SK-N-SH (cell line): Measurements from ENCODE around the gene SMAD7. TPM values are rescaled to one million over a fixed set of nuclear protein-coding genes. Genes with fewer than 3 reads are reported as not detected.

Experiments
- CTCF ChIA-PET: fragments of 300-600, 350-600 bp; formaldehyde crosslinking; extraction: SDS; loops from one replicate; lab custom pipeline; 2021; lab: Yijun Ruan, JAX
- POLR2A ChIA-PET: fragments of 350-600 bp; sonication (Branson Sonifier 250); formaldehyde crosslinking; extraction: SDS; loops from one replicate; lab custom pipeline; 2020; ENCODE audit warnings: antibody characterized with exemption, inconsistent platforms; lab: Yijun Ruan, JAX
- DNase-seq: peaks from one replicate; pipeline ENCODE4 v3.0.0; 2012
- H2AFZ ChIP-seq: fragments of 200-600 bp; sonication (generic); 2 replicates; pipeline ENCODE4 v1.8.1; 2016; ENCODE audit warnings: antibody characterized with exemption, mild to moderate bottlenecking, low read depth
- H3F3A ChIP-seq: fragments of 200-600 bp; sonication (generic); replicated peaks from 2 replicates; pipeline ENCODE3; 2016; ENCODE audit warnings: antibody characterized with exemption, mild to moderate bottlenecking; ENCODE audit not compliant: insufficient read depth
- H3K27ac ChIP-seq, 2 experiments: fragments of 200-500 bp in 1 of 2; fragments of 200-600 bp in 1 of 2; sonication (Bioruptor generic) in 1 of 2; sonication (generic), shearing (Covaris generic) in 1 of 2; 2 replicates each; pipeline versions ENCODE4 v1.5.1 to v1.6.1; 2014 to 2016; ENCODE audit warnings: low read depth in 2 of 2, inconsistent platforms in 1 of 2, low read length in 1 of 2, mild to moderate bottlenecking in 1 of 2, mixed read lengths in 1 of 2
- H3K27me3 ChIP-seq: fragments of 200-600 bp; sonication (generic), shearing (Covaris generic); 2 replicates; pipeline ENCODE4 v1.6.1; 2016; ENCODE audit warnings: mixed run types; ENCODE audit not compliant: insufficient read depth
- H3K36me3 ChIP-seq, 2 experiments: fragments of 200-500 bp in 1 of 2; fragments of 200-600 bp in 1 of 2; sonication (Bioruptor generic) in 1 of 2; sonication (generic) in 1 of 2; replicated peaks in 1 of 2; 2 replicates each; pipeline versions ENCODE3 to v1.5.1; 2014 to 2016; ENCODE audit warnings: low read length in 1 of 2, mild to moderate bottlenecking in 1 of 2; ENCODE audit not compliant: insufficient read depth in 2 of 2, control insufficient read depth in 1 of 2
- H3K4me1 ChIP-seq, 2 experiments: fragments of 200-500 bp in 1 of 2; fragments of 200-600 bp in 1 of 2; sonication (Bioruptor generic) in 1 of 2; sonication (generic), shearing (Covaris generic) in 1 of 2; 2 replicates each; pipeline versions ENCODE4 v1.5.1 to v1.6.1; 2014 to 2016; ENCODE audit warnings: low read depth in 1 of 2, low read length in 1 of 2, mixed run types in 1 of 2; ENCODE audit not compliant: insufficient read depth in 2 of 2, control insufficient read depth in 1 of 2
- H3K4me2 ChIP-seq: fragments of 200-600 bp; sonication (generic), shearing (Covaris generic); 2 replicates; pipeline ENCODE4 v1.6.1; 2017; ENCODE audit warnings: mixed run types
- H3K4me3 ChIP-seq, 2 experiments: fragments of 200-500 bp in 1 of 2; fragments of 200-600 bp in 1 of 2; sonication (Bioruptor generic) in 1 of 2; sonication (generic), shearing (Covaris generic) in 1 of 2; 2 replicates each; pipeline versions ENCODE4 v1.5.1 to v1.8.1; 2014 to 2016; ENCODE audit warnings: low read depth in 2 of 2, inconsistent platforms in 1 of 2, low read length in 1 of 2, mild to moderate bottlenecking in 1 of 2, mixed read lengths in 1 of 2, moderate library complexity in 1 of 2
- H3K79me2 ChIP-seq: fragments of 200-600 bp; sonication (generic); 2 replicates; pipeline ENCODE4 v1.8.1; 2017; ENCODE audit warnings: mild to moderate bottlenecking; ENCODE audit not compliant: insufficient read depth
- H3K9ac ChIP-seq: fragments of 200-600 bp; sonication (generic); 2 replicates; pipeline ENCODE4 v1.6.1; 2017; ENCODE audit warnings: mixed run types
- H3K9me2 ChIP-seq: fragments of 200-600 bp; sonication (generic); 2 replicates; pipeline ENCODE4 v1.6.1; 2017; ENCODE audit warnings: mixed run types
- H3K9me3 ChIP-seq: fragments of 200-600 bp; sonication (generic); 2 replicates; pipeline ENCODE4 v1.6.1; 2017; ENCODE audit warnings: mixed run types, mild to moderate bottlenecking, moderate library complexity
- H4K20me1 ChIP-seq: fragments of 200-600 bp; sonication (generic); 2 replicates; pipeline ENCODE4 v1.6.1; 2017; ENCODE audit warnings: mild to moderate bottlenecking, mixed run types; ENCODE audit not compliant: insufficient read depth
- CHD2 ChIP-seq: fragments of 150-350 bp; IDR thresholded peaks from 2 replicates; pipeline ENCODE4 v1.6.1; 2018; ENCODE audit warnings: low read length; ENCODE audit not compliant: partially characterized antibody
- EP300 ChIP-seq, 2 experiments: IDR thresholded peaks; 2 replicates each; pipeline versions ENCODE4 v1.4.0 to v1.6.1; 2012; ENCODE audit warnings: borderline replicate concordance in 1 of 2, low read depth in 1 of 2, low read length in 1 of 2
- EZH2phosphoT487 ChIP-seq: fragments of 200-600 bp; sonication (generic); IDR thresholded peaks from 2 replicates; pipeline ENCODE4 v1.6.1; 2017; ENCODE audit warnings: low read depth, mixed run types, mild to moderate bottlenecking, antibody characterized with exemption, moderate library complexity, borderline replicate concordance
- FOSL2 ChIP-seq: IDR thresholded peaks from 2 replicates; pipeline ENCODE4 v1.4.0; 2012; ENCODE audit warnings: low read depth, mild to moderate bottlenecking, moderate library complexity, borderline replicate concordance
- FOXM1 ChIP-seq: IDR thresholded peaks from 2 replicates; pipeline ENCODE4 v1.4.0; 2012; ENCODE audit warnings: low read depth, mild to moderate bottlenecking
- GABPA ChIP-seq: IDR thresholded peaks from 2 replicates; pipeline ENCODE4 v1.4.0; 2012; ENCODE audit warnings: low read depth, mild to moderate bottlenecking
- GATA2 ChIP-seq: sonication (generic); formaldehyde crosslinking; IDR thresholded peaks from 2 replicates; pipeline ENCODE4 v1.5.0; 2020; ENCODE audit warnings: mild to moderate bottlenecking, missing genetic modification reagents
- MEF2A ChIP-seq: IDR thresholded peaks from 2 replicates; pipeline ENCODE4 v1.4.0; 2012; ENCODE audit warnings: low read depth, borderline replicate concordance
- MXI1 ChIP-seq: IDR thresholded peaks from 2 replicates; pipeline ENCODE4 v1.6.1; 2012; ENCODE audit warnings: mild to moderate bottlenecking, low read depth, low read length, improper control_type of control experiment
- NRF1 ChIP-seq: IDR thresholded peaks from 2 replicates; pipeline ENCODE4 v1.6.1; 2012; ENCODE audit warnings: low read depth, mild to moderate bottlenecking, low read length
- PBX3 ChIP-seq: IDR thresholded peaks from 2 replicates; pipeline ENCODE4; 2012
- RAD21 ChIP-seq: IDR thresholded peaks from 2 replicates; pipeline ENCODE4 v1.6.1; 2012; ENCODE audit warnings: mild to moderate bottlenecking, low read length
- RCOR1 ChIP-seq: fragments of 150-350 bp; IDR thresholded peaks from 2 replicates; pipeline ENCODE4 v1.6.1; 2017; ENCODE audit warnings: antibody characterized with exemption, low read length
- RXRA ChIP-seq: IDR thresholded peaks from 2 replicates; pipeline ENCODE4 v1.4.0; 2012; ENCODE audit warnings: low read depth, mild to moderate bottlenecking, borderline replicate concordance
- SMC3 ChIP-seq: IDR thresholded peaks from 2 replicates; pipeline ENCODE4 v1.6.1; 2012; ENCODE audit warnings: low read depth, low read length, improper control_type of control experiment
- TCF12 ChIP-seq: IDR thresholded peaks from 2 replicates; pipeline ENCODE4 v1.4.0; 2012
- TEAD4 ChIP-seq: IDR thresholded peaks from 2 replicates; pipeline ENCODE4 v1.4.0; 2012; ENCODE audit warnings: mild to moderate bottlenecking, borderline replicate concordance; ENCODE audit not compliant: insufficient read depth
- WGBS: methylation state at CpG from one replicate; pipeline ENCODE4 v1.1.6; 2017; ENCODE audit warnings: low lambda C conversion rate; 5-methylcytosine and 5-hydroxymethylcytosine counted together
- polyA plus RNA-seq, 3 experiments: library from polyadenylated mRNA; depleted of rRNA; stranded (reverse); fragments of >200 nt; gene quantifications; 2 replicates each; pipeline ENCODE4 v1.2.3, GENCODE V29; 2012
- TF ChIP-seq, protein P1 (sequence below): IDR thresholded peaks from 2 replicates; pipeline ENCODE4 v1.4.0; 2012; ENCODE audit warnings: low read depth, borderline replicate concordance

SMAD7 gene
- polyA plus RNA-seq, 1 of the 3 experiments (the other 2 are of a cell fraction), result 20.0 TPM

DNA sequence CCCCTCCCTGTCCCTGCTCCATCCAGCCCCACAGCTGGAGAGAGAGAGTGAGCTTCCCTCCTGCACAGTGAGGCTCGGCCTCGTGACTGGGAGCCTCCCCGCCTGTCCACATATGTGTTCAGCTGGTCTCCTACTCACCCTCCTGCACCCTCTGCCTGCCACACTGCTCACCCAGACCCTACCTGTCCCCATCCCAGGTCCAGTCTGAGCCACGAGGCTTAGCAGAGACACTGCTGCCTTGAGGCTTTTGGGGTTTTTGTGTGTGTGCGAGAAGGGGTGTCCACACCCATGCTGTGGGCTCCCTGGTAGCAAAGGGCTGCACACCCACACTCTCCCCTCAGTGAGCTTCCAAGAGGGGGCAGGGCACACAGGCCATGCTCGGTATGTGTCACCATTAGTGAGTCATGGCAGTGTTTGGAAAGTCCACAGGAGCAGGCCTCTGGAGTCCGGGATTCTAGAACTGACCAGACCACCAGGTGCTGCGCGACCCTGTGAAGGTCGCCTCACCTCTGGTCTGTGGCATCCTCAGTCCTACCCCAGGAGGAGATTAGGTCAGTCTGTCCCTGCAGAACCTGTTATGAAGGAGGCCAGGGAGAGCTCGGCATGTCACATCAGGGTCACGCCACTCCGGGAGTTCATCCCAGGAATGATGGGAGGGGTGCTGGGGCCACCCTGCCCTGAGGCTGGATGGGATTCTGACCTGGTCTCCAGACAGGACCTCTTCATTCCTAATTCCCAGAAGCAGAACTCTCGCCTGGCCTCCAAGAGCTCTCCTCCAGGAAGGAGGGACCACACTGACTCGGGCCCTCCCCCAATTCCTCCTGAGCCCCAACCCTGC, 39.9 kb upstream of the SMAD7 start (continued):
- TF ChIP-seq MEF2A, result no peak

GRCh38 chr18:48989304-48990303, 38.8 kb upstream of the SMAD7 start:
- Histone ChIP-seq H3K27ac (no peak overlapping the region), H3K9ac (no peak overlapping the region), H3K9me3 (no peaks in the 10 kb centered on the region), H2AFZ (no peak overlapping the region; the same call in 1 of the 2 replicates), H3K36me3 (no peaks in the 10 kb centered on the region), H3K4me2 (no peak overlapping the region), H3F3A (peaks cover 10% of the 10 kb centered on the region), H3K9me2 (no peaks in the 10 kb centered on the region), H3K4me1 (peaks cover 8 to 16% of the 10 kb centered on the region in 2 experiments; a peak in 2 of 4 replicates), H3K4me3 (no peak overlapping the region), H3K79me2 (no peaks in the 10 kb centered on the region), H3K27me3 (no peaks in the 10 kb centered on the region), H4K20me1 (no peaks in the 10 kb centered on the region)
- TF ChIP-seq RAD21, result no peak
- TF ChIP-seq MXI1, result no peak
- no peak for TF ChIP-seq EP300 (IDR thresholded peaks at IDR 0.05; ENCODE audit: borderline replicate concordance in 1 of 2, low read depth in 1 of 2, low read length in 1 of 2)
- TF ChIP-seq CHD2, result no peak
- TF ChIP-seq NRF1, result no peak
- no peak for TF ChIP-seq TEAD4
- TF ChIP-seq FOSL2, result no peak
- TF ChIP-seq GABPA, result no peak
- CTCF ChIA-PET, result no interaction called here
- 84% methylated on average over 15 of the region's 16 CpGs for WGBS
- no peak for DNase-seq
- POLR2A ChIA-PET, result interaction anchor here (1.0 kb wide), 1 partner anchor 37 kb away, joined by 4 read pairs; no protein-coding TSS in a partner anchor

GRCh38 chr18:48988508-48989303, 37.9 kb upstream of the SMAD7 start:
- no peak for DNase-seq
- ChIA-PET CTCF (interaction anchor here (1.3 to 1.5 kb wide), 2 partner anchors 9 to 37 kb away, joined by 5 read pairs; no protein-coding TSS in a partner anchor), POLR2A (interaction anchor here (1.0 kb wide), 1 partner anchor 36 kb away, joined by 4 read pairs; no protein-coding TSS in a partner anchor)
- no peak overlapping the region for H3K4me2 ChIP-seq
- no peaks in the 10 kb centered on the region for H3K27me3 ChIP-seq
- no peaks in the 10 kb centered on the region for H3K9me2 ChIP-seq
- peaks cover 12% of the 10 kb centered on the region for H3F3A ChIP-seq
- H3K9me3 ChIP-seq, result no peaks in the 10 kb centered on the region
- no peak overlapping the region for H3K9ac ChIP-seq
- no peak overlapping the region for H3K27ac ChIP-seq
- WGBS, result 93% methylated on average over 11 of the region's 15 CpGs
- no peaks in the 10 kb centered on the region for H4K20me1 ChIP-seq
- peaks cover 9 to 12% of the 10 kb centered on the region in 2 experiments; a peak in 2 of 4 replicates for H3K4me1 ChIP-seq
- H2AFZ ChIP-seq, result no peak overlapping the region
- H3K4me3 ChIP-seq, result no peak overlapping the region
- H3K79me2 ChIP-seq, result no peaks in the 10 kb centered on the region
- no peaks in the 10 kb centered on the region for H3K36me3 ChIP-seq
- TF ChIP-seq GABPA (no peak), MXI1 (no peak), GATA2 (CRISPR knock-in tag) (no peak), MEF2A (no peak), RXRA (no peak), PBX3 (no peak), SMC3 (no peak), RCOR1 (no peak), TEAD4 (no peak), FOXM1 (no peak), EZH2phosphoT487 (no peak), TCF12 (no peak)
- TF ChIP-seq, protein P1, sequence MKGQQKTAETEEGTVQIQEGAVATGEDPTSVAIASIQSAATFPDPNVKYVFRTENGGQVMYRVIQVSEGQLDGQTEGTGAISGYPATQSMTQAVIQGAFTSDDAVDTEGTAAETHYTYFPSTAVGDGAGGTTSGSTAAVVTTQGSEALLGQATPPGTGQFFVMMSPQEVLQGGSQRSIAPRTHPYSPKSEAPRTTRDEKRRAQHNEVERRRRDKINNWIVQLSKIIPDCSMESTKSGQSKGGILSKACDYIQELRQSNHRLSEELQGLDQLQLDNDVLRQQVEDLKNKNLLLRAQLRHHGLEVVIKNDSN, result no peak
